Prostate gland (tissue), 2 donors: ENCODE results near the gene GSK3A.

ENCODE experiments used
- CTCF ChIP-seq, 4 experiments: fragments of 200-600 bp in 2 of 4; fragments of 450-650 bp in 2 of 4; sonication (generic) in 2 of 4; IDR thresholded peaks; 1 replicate in 3 of 4; 2 replicates in 1 of 4; pipeline ENCODE4 v1.5.1; 2016 to 2019; ENCODE audit warnings: antibody characterized with exemption in 4 of 4, mild to moderate bottlenecking in 2 of 4, moderate library complexity in 2 of 4
- POLR2A ChIP-seq: fragments of 450-650 bp; IDR thresholded peaks from one replicate; pipeline ENCODE4 v1.6.1; 2016; ENCODE audit warnings: antibody characterized with exemption, mild to moderate bottlenecking
- POLR2AphosphoS5 ChIP-seq: sonication (generic); formaldehyde crosslinking; IDR thresholded peaks from one replicate; pipeline ENCODE4 v1.6.1; 2017; ENCODE audit warnings: antibody characterized with exemption

- TF ChIP-seq CTCF (IDR thresholded peaks at IDR 0.05), result no peak
- TF ChIP-seq POLR2A, result no peak
- no peak for TF ChIP-seq POLR2AphosphoS5
These were observed 44.8 kb upstream of the GSK3A start for GRCh38 chr19:42287017-42287826.
